COLO668 (cell line): Measurements from ENCODE around the gene TRAF5.
A peak's percentile ranks its signal among the peaks of the same experiment; 100 is the strongest.
"Not testable (repeated sequence)": the region's sequence is repeated elsewhere in the genome, so short reads cannot be mapped to it uniquely, and the experiment has no call there.

Experiments used
- DNase-seq: peaks from one replicate; lab custom pipeline; 2025; ENCODE audit not compliant: unreplicated experiment; lab: John Stamatoyannopoulos, UW

The TRAF5 gene

DNA sequence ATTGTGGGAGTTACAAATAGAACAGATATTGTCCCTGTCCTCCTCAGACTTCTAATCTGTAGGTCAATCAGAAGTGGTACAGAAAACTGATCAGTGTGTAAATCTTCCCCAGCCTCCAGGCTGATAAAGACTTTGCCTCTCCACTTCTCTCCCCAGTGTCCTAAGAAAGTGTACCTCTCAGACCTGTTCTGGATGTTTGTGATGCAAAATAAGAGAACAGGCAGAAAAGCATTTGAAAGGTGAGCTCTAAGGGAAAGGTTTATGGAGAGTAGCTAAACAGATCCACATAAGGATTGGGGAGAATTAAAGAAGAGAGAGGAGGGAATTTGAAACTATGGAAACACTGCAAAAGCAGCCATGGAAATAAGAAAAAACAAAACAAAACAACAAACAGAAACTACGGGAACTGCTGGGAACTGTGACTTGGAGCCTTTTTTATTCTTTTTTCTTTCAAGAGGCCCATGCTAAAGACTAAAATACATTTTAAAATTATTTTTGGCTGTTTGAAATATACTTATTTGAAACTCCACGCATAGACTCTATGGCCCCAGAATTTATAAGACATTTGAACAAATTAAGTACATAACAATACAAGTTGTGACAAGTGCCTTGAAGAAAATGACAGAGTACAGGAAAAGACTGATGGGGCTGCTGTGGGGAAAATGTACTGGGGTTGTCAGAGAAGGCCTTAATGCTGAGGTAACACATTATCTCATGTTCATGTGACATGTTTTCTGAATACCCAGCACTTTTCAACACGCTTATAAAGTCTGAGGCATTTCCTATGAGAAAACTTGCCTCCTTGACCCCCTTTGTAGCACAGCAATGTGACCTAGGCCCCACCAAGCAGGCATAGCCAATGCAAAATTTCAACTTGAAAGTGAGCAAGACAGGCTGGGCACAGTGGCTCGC is 51.2 kb downstream of the TRAF5 start:
- DNase-seq: no peak

DNA sequence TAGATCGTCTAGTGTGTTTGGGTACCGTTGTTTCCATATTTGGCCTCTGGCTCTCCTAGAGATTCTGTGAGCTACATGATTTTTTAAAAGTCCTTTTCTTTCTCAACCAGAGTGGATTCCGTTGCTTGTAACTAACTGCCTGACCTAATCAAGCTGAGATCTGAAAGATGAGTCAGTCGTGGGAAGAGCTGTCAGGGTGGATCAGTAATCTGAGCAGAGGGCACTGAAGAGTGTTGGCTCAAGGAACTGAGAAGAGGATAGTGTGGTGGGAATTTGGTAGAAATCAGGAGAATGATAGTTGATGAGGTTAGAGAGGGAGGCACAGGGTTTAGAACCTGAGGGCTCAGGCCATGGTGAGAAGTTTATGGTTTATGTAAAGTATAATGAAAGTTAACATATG is 52.2 kb downstream of the TRAF5 start:
- no peak for DNase-seq

DNA sequence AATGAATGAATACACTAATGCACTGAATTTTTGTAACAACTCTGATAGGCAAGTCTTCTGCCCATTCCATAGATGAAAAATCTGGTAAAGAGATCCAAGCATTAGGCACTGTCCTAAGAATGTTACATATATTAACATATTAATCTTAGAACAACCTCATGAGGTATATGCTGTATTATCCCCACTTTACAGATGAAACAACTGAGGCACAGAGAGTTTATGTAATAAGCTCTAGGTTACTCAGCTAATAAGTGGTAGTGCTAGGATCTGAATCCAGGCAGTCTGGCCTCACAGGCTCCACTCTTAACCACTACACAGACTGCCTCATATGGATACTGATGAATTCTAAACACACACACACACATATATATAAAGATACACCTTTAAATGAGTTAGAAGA is 52.8 kb downstream of the TRAF5 start:
- no peak for DNase-seq

DNA sequence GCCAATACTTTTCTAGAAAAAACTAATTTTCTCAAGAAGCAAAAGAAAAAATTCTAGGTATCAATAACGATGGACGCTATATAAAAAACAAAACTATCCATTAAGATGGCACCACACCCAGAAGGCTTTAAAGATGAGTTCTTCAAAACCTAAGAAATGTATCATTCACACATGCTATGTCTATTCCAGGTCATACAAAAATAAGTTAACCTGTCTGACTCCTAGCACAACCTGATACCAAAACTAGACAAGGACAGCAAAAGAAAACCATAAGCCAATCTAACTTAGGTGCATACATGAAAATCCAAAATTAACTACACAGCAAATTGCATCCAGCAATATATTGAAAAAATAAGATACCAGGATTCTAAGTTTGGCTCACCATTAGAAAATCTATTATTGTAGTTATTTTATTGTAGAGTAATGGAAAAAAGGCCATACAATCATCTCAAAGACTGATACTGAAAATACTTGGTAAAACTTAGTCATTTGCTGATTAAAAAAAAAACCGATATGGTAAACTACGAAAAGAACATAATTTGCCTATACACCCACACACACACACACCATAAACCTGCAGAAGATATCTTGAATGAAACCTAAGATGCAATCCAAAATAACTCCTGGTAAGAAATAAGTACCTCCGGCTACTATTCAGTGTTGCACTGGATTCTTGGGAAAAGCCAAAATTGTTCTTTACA is 55.0 kb downstream of the TRAF5 start:
- no peak for DNase-seq

DNA sequence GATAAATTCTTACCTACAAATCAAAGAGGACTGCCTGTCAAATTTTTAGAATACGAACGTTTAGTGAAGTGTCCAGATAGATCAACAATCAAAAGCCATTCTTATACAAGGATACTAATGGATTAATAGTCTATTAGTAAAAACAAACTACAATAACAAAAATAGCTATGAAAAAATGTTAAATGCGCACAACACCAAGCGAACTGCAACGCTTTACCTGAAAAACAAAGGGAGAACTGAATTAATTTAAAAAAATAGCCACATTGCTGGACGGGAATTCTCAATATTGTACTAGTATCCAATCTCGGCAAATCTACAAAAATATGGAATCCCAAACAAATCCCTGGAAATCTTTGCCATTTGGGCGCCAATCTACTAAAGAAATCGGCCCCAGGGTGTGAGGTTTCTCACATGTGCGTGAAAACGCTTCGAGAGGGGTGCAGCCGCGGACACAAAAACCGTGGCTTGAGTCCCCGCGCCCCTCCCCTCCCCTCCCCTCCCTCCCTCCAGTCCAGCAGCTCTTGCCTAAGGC is 55.6 kb downstream of the TRAF5 start:
- no peak for DNase-seq

DNA sequence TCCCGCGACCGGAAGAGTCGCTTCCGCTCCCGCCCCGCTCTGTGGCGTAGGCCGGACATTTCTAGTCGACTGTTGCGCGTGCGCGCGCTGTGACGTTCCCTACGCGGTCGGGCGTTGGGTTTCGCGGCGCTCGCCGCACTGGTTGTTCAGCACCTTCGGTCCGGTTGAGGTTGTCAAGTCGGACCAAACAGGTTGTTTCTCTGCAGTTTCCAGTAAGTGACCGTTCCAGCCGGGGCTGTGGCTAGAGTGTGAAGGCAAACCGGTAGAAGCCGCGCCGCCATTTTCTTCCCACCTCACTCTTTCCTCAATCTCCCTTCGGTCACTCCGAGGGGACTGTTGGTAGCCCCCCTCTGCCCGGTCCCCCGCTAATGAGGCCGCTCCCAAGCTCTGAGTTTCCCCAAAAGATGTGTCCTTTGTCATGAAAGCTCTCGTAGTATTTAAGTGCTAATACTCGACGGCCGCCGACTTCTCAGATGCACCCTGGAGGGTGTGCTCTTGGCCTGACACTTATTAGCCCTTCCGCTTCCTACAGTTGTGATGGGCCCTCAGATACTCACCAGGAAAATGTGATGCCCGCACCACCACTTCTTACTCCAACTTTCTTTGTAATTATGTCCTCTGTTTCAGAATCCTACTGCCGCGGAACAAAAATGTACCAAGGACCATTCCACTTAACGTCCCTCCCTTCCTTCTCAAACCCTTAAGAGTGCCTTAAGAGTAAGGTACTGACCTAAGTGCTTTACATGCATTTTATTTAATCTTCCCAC is 56.3 kb downstream of the TRAF5 start:
- peak; percentile 98 for DNase-seq

DNA sequence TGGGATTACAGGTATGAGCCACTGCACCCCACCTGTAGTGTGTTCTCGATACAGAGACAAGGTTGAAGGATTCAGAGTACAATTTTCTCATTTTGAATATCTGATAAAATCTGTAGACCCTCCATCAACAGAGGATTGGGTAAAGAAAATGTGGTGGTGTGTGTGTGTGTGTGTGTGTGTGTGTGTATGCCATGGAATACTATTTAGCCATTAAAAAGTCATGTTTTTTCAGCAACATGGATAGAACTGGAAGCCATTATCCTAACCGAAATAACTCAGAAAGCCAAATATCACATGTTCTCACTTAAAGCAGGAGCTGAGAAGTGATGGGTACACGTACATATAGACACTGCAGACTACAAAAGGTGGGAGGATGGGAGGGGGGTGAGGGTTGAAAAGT is 57.9 kb downstream of the TRAF5 start:
- DNase-seq: no peak

DNA sequence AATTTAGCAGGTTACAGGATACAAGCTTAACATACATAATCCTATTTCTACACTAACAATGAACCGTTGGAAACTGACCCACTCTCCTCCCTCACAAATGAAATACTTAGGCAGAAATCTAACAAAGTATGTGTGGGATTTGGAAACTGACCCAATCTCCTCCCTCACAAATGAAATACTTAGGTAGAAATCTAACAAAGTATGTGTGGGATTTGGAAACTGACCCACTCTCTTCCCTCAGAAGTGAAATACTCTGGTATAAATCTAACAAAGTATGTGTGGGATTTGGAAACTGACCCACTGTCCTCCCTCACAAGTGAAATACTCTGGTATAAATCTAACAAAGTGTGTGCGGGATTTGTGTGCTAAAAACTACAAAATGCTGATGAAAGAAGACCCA is 60.3 kb downstream of the TRAF5 start:
- no peak for DNase-seq

DNA sequence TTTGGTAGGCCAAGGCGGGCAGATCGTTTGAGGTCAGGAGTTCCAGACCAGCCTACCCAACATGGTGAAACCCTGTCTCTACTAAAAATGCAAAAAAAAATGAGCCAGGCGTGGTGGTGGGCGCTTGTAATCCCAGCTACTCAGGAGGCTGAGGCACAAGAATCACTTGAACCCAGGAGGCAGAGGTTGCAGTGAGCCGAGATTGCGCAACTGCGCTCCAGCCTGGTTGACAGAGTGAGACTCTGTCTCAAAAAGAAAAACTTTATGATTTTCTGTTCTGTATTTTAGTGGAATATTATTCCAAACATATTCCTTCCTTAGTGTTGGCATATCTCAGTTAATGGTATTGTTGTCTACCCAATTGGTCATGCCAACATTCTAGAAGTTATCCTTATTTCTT is 64.2 kb downstream of the TRAF5 start:
- DNase-seq: not testable (repeated sequence)

DNA sequence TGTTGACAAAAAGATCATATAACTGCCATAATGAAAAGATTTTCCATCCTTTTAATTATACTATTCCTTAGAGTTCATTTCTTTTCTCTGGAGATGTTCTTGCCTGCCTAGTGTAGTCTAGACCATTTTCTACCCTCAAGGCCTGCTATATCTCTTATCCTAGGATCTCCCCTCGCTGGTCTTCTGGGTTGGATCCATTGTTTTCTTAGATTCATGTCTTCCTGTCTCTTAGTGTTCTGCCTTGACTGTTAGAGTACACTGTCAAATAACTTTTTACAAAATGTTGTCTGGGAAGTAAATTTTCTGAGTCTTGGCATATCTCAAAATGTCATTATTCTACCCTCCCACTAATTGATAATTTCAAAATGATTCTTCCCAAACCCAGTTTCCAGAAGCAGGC is 66.6 kb downstream of the TRAF5 start:
- no peak for DNase-seq

DNA sequence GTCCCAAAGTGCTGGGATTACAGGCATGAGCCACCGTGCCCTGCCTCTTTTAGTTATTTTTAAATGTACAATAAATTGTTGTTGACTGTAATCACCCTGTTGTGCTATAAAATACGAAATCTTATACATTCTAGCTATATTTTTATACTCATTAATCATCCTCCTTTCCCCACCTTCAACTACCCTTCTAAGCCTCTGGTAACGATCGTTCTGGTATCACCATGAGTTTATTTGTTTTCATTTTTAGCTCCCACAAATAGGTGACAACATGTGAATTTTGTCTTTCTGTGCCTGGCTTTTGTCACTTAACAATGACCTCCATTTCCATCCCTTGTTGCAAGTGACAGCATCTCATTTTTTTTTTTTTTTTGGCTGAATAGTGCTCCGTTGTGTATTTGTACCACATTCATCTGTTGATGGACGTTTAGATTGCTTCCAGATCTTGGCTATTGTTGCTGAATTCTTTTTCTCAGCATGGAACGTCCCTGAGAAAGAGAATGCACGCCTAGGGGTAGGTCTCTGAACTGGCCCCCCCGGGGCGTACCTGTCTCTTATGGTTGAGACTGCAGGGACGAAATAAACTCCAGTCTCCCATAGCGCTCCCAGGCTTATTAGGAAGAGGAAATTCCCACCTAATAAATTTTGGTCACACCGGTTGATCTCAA is 71.8 kb downstream of the TRAF5 start:
- DNase-seq: not testable (repeated sequence)

DNA sequence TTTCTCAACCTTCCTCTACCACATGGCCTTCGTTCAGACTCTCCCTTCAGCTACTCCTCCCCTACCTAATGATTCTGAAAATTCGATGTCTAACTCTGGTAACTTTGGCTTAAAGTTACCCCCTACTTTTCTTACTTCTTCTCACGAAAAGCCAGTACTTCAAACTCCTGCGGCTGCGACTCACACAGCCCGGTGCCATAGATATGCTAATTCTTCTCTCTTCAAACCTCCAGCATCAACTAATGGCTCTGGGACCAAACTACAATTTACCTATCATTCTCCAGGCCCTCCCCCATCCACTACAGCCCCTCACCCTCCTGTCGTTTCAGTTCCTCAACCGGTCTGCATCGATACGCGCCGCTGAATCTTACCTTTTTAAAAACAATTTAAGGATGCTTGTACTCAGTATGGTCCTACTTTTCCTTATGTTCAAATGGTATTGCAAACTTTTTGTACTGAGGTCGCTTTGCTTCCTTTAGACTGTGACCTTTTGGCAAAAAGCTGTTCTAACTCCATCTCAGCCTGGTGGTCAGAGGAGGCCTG is 73.3 kb downstream of the TRAF5 start:
- DNase-seq: not testable (repeated sequence)

DNA sequence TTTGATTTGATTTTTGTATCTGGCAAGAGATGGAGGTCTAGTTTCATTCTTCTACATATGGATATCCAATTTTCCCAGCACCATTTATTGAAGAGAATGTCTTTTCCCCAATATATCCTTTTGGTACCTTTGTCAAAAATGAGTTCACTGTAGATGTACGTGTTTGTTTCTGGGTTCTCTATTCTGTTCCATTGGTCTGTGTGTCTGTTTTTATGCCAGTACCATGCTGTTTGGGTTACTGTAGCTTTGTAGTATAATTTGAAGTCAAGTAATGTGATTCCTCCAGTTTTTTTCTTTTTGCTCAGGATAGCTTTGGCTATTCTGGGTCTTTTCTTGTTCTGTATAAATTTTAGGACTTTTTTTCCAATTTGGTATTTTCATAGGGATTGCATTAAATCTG is 75.1 kb downstream of the TRAF5 start:
- not testable (repeated sequence) for DNase-seq

DNA sequence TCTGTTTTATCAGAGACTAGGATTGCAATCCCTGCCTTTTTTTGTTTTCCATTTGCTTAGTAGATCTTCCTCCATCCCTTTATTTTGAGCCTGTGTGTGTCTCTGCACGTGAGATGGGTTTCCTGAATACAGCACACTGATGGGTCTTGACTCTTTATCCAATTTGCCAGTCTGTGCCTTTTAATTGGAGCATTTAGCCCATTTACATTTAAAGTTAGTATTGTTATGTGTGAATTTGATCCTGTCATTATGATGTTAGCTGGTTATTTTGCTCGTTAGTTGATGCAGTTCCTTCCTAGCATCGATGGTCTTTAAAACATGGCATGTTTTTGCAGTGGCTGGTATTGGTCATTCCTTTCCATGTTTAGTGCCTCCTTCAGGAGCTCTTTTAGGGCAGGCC is 79.5 kb downstream of the TRAF5 start:
- DNase-seq: not testable (repeated sequence)

DNA sequence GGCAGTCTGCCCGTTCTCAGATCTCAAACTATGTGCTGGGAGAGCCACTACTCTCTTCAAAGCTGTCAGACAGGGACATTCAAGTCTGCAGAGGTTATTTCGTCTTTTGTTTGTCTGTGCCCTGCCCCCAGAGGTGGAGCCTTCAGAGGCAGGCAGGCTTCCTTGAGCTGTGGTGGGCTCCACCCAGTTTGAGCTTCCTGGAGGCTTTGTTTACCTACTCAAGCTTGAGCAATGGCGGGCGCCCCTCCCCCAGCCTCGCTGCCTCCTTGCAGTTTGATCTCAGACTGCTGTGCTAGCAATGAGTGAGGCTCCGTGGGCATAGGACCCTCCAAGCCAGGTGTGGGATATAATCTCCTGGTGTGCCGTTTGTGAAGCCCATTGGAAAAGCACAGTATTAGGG is 81.1 kb downstream of the TRAF5 start:
- DNase-seq: not testable (repeated sequence)

DNA sequence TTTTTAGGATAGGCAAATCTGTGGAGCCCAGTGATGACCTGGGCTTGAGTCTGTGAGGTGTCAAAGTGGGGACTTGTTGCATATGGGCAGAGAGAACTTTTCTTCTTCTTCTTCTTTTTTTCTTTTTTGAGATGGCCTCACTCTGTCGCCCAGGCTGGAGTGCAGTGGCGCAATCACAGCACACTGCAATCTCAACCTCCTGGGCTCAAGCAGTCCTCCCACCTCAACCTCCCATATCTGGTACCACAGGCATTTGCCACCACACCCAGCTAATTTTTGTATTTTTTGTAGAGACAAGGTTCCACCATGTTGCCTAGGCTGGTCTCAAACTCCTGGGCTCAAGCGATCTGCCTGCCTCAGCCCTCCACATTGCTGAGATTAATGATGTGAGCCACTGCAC is 85.0 kb downstream of the TRAF5 start:
- no peak for DNase-seq

DNA sequence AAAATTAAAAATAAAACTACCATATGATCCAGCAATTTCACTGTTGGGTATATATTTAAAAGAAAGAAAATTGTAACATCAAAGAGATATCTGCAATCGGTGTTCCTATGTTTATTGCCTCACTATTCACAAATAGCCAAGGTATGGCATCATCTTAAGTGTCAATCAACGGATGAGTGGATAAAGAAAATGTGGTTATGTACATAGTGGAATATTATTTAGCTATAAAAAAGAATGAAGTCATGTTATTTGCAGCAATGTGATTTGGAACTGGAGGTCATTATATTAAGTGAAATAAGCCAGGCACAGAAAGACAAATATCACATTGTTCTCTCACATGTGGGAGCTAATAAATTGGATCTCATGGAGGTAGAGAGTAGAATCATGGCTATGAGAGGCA is 89.1 kb downstream of the TRAF5 start:
- DNase-seq: no peak

DNA sequence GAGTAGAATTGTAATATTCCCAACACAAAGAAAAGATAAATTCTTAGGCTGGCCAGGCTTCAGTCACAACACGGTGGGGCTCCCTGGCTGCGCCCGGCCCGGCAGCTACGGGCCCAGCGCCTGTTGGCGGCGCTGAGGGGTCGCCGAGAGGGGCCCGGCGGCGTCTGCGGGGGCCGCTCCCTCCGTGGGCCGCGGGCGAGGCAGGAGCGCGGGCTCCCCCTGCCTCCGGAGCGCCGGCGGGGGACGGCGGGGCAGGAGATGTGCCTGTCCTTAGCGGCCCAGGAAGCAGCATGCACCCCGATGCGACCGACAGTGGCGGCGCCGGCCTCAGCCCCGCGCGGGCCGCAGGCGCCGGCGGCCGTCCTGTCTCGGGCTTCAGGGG is 89.6 kb downstream of the TRAF5 start:
- DNase-seq: peak; percentile 75

DNA sequence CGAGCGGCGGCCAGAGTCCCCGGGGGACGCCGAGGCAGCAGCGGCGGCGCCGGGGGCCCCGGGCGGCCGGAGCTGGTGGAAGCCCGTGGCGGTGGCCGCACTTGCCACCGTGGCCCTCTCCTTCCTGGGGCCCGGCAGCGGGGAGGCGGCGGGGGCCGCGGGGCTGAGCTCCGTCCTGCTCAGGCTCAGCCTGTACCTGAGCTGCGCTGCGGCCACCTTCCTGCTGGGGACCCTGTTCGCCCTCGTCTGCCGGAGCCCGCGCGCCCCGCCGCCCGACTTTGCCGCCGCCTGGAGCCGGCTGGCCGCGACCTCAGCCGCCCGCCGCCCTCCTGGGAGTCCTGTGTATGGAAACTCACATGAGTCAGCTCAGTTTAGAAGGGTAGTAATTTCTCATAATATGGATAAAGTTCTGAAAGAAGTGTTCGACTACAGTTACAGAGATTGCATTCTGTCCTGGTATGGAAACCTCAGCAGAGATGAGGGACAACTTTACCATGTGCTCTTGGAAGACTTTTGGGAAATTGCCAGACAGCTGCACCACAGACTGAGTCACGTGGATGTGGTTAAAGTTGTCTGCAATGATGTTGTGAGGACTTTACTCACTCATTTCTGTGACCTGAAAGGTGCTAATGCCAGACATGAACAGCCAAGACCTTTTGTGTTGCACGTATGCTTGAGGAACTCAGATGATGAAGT is 90.1 kb downstream of the TRAF5 start:
- peak; percentile 75 for DNase-seq

DNA sequence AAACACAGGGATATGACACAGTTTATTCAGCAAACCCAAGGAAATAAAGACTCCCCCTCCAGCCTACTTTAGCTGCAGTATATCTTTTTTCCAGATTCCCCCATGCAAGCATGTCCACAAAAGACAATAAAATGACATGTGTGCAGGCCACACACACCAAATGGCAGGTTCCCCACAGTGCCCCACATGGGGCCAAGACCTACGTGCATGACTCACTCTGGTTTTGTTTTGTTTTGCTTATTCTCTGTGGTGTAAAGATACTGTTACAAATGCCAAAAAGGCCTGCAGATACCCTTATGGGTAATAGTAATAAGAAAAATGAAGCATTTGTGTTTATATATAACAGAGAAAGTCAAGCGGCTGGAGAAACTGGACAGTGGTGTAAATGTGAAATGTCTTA is 93.8 kb downstream of the TRAF5 start:
- DNase-seq: peak; percentile 15
